KG1 (cell line): Measurements from ENCODE around the gene SH3PXD2A.
"Not testable (repeated sequence)": the region's sequence is repeated elsewhere in the genome, so short reads cannot be mapped to it uniquely, and the experiment has no call there.

ENCODE experiments used
- DNase-seq: peaks from one replicate; lab custom pipeline; 2025; lab: John Stamatoyannopoulos, UW

The SH3PXD2A gene

GRCh38 chr10:103834436-103835095, 20.8 kb downstream of the SH3PXD2A start:
- no peak for DNase-seq

GRCh38 chr10:103833731-103834365, 21.5 kb downstream of the SH3PXD2A start:
- DNase-seq = no peak

DNA sequence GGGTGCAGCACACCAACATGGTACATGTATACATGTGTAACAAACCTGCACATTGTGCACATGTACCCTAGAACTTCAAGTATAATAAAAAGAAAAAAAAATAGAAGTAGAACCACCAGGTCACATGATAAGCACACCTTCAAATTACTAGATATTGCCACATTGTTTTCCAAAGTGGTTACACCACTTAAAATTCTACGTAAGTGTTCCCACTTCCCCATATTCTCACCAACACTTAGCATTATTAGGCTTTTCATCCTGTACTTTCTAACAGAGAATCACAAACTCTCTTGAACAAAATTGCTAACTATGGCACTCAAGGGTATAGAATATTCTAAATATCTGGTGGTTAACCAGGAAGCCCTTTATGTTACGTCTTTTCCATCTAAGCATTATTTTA, 22.6 kb downstream of the SH3PXD2A start:
- no peak for DNase-seq

DNA sequence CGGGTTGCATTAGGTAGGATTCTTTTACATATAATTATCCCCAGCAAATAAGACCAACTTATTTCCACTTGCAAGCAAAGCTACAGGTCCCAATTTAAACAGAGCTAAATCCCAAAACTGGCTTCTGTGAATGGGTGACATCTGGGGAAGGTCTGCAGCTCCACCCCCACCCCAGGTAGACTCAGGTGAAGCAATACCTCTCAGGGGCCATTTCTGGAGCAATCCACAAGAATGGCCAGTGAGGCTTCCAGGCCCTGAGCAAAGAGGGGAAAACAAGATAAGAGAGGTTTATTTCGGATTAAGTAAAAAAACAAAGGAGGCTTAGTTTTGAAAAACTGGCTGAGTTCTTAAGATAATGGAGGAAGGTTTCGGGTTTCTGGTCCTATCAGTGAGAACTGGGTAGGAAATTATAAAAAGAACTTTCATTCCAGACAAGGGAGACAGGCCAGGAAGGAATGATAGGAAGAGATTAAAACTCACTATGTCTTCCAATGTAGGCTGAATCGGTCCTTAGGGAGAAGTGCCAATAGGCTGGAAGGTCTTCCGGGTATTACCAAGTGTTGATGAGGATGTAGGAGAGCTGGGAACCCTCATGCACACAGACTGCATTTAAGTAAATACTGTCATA, 25.4 kb downstream of the SH3PXD2A start:
- DNase-seq = no peak

DNA sequence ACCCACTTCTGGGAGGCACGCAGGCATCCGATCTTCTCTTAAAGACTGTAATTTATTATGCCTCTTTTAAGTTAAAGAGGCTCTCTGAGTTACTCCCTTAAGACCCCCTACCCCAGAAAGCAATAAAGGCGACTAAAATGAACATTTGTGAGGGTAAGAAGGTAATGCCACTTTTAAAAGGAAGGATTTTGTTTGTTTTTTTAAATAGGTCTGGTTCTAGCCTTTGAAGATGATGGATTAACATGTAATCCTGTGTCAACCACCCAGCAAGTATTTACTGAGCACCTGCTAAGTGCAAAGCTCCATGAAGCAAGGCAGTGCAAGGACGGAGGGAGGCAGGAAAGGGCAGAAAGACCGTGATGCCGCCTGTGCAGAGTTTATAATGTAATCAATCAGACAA, 26.1 kb downstream of the SH3PXD2A start:
- DNase-seq = no peak

GRCh38 chr10:103828587-103829197, 26.7 kb downstream of the SH3PXD2A start:
- DNase-seq = no peak

- no peak for DNase-seq
Measured at GRCh38 chr10:103828107-103828506, 27.3 kb downstream of the SH3PXD2A start.

- no peak for DNase-seq
Measured at GRCh38 chr10:103826885-103827284, 28.5 kb downstream of the SH3PXD2A start.

DNA sequence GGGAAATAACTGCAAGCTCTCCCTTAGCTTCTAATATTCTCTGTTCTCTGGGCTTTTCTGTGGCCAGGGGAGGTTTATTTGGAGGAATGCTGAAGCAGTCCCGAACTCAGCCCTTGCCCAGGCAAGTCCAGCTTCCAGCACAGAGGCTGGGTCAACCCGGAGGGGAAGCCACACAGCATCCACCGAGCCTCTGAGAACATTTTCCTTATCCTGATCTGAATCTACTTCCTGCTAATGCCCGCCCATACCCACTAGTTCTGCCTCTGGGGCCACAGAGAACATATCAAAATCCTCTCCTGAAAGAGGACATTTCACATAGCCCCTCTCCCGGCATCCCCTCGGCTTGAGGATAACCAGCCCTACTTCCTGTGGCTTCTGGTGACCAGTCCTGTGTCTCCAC, 31.1 kb downstream of the SH3PXD2A start:
- no peak for DNase-seq

DNA sequence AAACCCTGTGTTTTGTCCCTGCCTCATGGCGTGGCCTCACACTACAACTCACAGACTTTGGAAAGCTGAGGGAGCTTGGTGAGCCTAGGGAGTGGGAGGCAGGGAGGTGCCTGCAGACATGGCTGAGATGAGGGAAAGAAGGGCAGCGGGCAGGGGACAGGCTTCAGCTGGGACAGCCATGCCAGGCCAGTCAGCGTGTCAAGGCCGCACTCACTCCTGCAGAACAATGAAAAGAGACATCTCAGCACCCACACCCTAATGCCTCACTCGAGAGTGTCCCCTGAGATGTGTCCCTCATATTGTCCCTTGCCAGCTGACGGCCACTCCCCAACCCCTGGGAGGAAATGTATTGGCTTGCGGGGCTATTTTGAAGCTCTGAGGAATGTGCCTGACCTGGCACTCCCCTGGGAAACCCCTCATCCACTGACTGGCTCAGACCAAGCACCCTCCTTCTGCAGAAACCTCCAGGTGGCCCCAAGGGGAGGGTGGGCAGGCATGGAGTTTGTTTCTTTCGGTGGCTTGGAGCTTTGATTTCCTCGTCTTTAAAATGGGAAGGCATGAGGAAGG, 31.6 kb downstream of the SH3PXD2A start:
- no peak for DNase-seq

DNA sequence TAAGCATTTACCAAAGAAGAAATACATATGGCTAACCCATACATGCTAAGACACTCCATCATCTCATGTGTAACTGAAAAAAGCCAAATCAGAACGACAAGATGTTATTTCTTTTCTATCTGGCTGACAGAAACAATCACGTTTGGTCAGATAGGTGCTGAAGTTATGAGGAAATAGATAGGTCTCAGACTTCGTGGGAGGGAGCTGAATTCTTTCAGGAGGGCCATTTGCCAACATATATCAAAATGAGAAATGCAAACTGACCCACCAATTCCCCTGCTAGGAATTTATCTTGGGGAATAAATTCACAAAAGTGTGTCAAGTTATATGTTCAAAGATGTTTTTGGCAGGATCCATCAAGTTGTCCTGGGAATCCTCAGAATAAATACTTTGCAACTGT, 32.6 kb downstream of the SH3PXD2A start:
- DNase-seq = no peak

DNA sequence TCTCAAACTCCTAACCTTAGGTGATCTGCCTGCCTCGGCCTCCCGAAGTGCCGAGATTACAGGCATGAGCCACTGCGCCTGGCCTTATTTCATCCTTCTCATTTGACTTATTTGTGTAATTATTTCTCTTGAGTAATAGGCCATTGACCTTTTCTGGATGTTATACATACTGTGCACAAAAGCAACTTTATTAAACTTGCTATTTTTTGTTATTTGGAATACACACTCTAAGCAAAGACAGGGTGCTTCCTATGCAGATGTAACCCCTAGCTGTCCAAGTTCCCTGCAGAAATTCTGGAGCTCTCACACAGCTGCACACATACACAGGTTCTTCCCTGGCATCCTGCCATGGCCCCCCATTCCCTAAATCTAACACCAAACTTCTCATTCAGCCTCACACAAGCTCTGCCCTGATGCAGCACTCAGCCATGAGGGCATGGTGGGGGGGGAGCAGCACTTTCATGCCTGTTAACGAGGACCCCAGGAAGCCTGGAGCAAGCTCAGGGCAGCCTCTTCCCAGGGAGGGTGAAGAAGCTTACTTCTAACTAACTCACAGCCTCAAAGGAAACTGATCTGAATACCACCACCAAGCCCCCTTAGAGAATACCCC, 33.2 kb downstream of the SH3PXD2A start:
- DNase-seq = no peak

GRCh38 chr10:103820101-103821062, 35.0 kb downstream of the SH3PXD2A start:
- no peak for DNase-seq

- no peak for DNase-seq
Measured at GRCh38 chr10:103819493-103819892, 35.9 kb downstream of the SH3PXD2A start.

- no peak for DNase-seq
Measured at GRCh38 chr10:103818765-103819374, 36.5 kb downstream of the SH3PXD2A start.

GRCh38 chr10:103818105-103818504, 37.3 kb downstream of the SH3PXD2A start:
- no peak for DNase-seq

DNA sequence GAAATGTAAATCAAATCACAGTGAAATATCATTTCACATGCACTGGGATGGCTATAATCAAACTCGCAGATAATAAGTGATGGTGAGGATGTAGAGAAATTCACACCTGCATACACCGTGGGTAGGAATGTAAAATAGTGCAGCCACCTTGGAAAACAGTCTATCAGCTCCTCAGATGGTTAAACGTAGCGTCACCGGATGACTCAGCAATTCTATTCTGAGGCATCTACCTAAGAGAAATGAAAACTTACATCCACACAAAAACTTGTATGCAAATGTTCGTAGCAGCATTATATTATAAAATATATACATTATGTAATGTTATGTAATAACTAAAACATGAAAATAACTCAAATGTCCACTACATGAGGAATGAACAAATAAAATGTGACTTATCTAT, 38.9 kb downstream of the SH3PXD2A start:
- no peak for DNase-seq

GRCh38 chr10:103814626-103815370, 40.6 kb downstream of the SH3PXD2A start:
- DNase-seq = no peak

DNA sequence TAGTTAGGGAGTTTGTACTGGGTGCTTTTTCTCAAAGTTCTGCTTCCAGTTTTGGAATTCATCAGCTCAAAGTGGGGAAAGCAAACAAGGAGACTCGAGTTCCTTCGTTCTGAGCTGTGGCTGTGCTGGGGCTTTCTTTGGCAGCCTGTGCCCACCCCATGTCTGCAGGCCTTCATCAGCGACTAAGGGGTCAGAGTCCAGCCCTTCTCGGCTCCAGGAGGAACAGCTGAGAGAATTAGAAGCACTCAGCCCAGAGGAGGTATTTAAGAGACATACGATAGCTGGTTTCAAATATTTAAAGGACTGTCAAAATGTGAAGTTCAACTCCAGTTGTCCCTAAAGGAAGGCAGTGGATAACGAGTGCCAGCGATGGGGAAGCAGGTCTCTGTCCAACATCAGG, 41.3 kb downstream of the SH3PXD2A start:
- no peak for DNase-seq

- not testable (repeated sequence) for DNase-seq
Measured at GRCh38 chr10:103813312-103813711, 42.1 kb downstream of the SH3PXD2A start.
